Tibial nerve (tissue), 4 donors: ENCODE measurements around the gene ATG7. TPM values are rescaled to one million over a fixed set of nuclear protein-coding genes. Genes with fewer than 3 reads are reported as not detected.
A peak's percentile ranks its signal among the peaks of the same experiment; 100 is the strongest.

ENCODE experiments used
- DNase-seq, 2 donors: peaks; one replicate each; pipeline ENCODE4 v3.0.0-alpha.2; 2019; ENCODE audit warnings: low spot score in 2 of 2
- H3K27ac ChIP-seq, 4 donors: fragments of 200-600 bp; sonication (generic) in 3 of 4; one replicate each; pipeline ENCODE4 v1.5.1; 2017 to 2019; ENCODE audit warnings: mild to moderate bottlenecking in 1 of 4
- H3K27me3 ChIP-seq, 2 donors: fragments of 200-600 bp; sonication (generic) in 1 of 2; one replicate each; pipeline versions ENCODE4 v1.5.1 to v1.6.0; 2017 to 2019
- H3K36me3 ChIP-seq, 3 donors: fragments of 200-600 bp; sonication (generic); one replicate each; pipeline ENCODE4 v1.5.1; 2018 to 2019
- H3K4me1 ChIP-seq, 4 donors: fragments of 200-600 bp; sonication (generic) in 3 of 4; one replicate each; pipeline ENCODE4 v1.5.1; 2017 to 2019
- H3K4me3 ChIP-seq, 4 donors: fragments of 200-600 bp; sonication (generic) in 3 of 4; one replicate each; pipeline ENCODE4 v1.5.1; 2017 to 2019; ENCODE audit warnings: mild to moderate bottlenecking in 1 of 4, moderate library complexity in 1 of 4
- H3K9me3 ChIP-seq, 4 donors: fragments of 200-600 bp; sonication (generic) in 3 of 4; one replicate each; pipeline ENCODE4 v1.5.1; 2017 to 2019
- EP300 ChIP-seq, 2 donors: sonication (generic); formaldehyde crosslinking; IDR thresholded peaks; one replicate each; pipeline ENCODE4 v1.6.1; 2017; ENCODE audit warnings: antibody characterized with exemption in 2 of 2, mild to moderate bottlenecking in 1 of 2
- POLR2A ChIP-seq, 2 donors: fragments of 450-650 bp; IDR thresholded peaks; one replicate each; pipeline ENCODE4 v1.6.1; 2017; ENCODE audit warnings: antibody characterized with exemption in 2 of 2, mild to moderate bottlenecking in 2 of 2, moderate library complexity in 2 of 2
- WGBS, 2 donors: methylation state at CpG; one replicate each; pipeline ENCODE4 v1.1.5; 2018; 5-methylcytosine and 5-hydroxymethylcytosine counted together
- total RNA-seq, 4 donors: library from RNA; depleted of rRNA; stranded (reverse); fragments of >200 nt; gene quantifications; one replicate each; pipeline ENCODE4 v1.1.0, GENCODE V29; 2016
- TF ChIP-seq, protein P1 (sequence below), 5 experiments: fragments of 200-600 bp in 3 of 5; fragments of 450-650 bp in 2 of 5; sonication (generic) in 3 of 5; IDR thresholded peaks; one replicate each; pipeline ENCODE4 v1.5.1; 2016 to 2019; ENCODE audit warnings: antibody characterized with exemption in 5 of 5, mild to moderate bottlenecking in 3 of 5, moderate library complexity in 2 of 5

Gene ATG7
- total RNA-seq, 4 donors from 2014 or later = 71.0 to 94.0 (median 76.2) TPM

DNA sequence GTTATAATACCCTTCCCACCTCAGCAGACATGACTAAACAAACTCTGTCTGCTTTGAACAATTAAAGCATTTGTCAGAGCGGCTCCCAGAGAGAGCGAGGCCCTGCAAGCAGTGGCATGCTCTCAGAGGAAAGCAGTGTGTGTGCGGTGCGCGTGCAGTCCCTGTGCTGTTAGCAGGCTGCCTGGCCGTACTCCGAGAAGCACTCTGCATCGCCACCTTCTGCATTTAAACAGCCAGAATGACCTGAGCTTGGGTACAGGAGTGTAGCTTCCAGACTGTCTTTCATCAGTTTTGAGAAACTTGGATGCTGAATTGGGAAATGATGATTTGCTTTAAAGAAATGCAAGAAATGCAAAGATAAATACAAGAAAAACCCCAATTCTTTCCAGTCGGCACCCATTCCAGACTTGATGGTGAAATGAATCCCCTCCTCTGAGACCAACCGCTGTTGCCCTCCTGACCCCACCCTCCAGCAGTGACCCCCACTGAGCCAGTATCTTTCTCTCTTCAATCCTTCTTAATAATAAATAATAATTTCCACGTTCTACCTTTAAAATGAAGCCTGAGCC is 258.0 kb downstream of the ATG7 start:
- Histone ChIP-seq H3K36me3 (no peaks in the 10 kb centered on the region), H3K9me3 (no peaks in the 10 kb centered on the region), H3K4me1 (peaks cover 0 to 49% (median 9%) of the 10 kb centered on the region in 4 donors), H3K27ac (peak overlapping the region in 2 of 4 donors; percentile 43 to 49), H3K27me3 (no peaks in the 10 kb centered on the region), H3K4me3 (no peak overlapping the region)
- 18 to 39% methylated on average over 11 of the region's 11 CpGs for WGBS, 2 donors
- no peak for DNase-seq
- TF ChIP-seq POLR2A (IDR thresholded peaks at IDR 0.05) (no peak), EP300 (IDR thresholded peaks at IDR 0.05) (no peak)
- TF ChIP-seq, protein P1, sequence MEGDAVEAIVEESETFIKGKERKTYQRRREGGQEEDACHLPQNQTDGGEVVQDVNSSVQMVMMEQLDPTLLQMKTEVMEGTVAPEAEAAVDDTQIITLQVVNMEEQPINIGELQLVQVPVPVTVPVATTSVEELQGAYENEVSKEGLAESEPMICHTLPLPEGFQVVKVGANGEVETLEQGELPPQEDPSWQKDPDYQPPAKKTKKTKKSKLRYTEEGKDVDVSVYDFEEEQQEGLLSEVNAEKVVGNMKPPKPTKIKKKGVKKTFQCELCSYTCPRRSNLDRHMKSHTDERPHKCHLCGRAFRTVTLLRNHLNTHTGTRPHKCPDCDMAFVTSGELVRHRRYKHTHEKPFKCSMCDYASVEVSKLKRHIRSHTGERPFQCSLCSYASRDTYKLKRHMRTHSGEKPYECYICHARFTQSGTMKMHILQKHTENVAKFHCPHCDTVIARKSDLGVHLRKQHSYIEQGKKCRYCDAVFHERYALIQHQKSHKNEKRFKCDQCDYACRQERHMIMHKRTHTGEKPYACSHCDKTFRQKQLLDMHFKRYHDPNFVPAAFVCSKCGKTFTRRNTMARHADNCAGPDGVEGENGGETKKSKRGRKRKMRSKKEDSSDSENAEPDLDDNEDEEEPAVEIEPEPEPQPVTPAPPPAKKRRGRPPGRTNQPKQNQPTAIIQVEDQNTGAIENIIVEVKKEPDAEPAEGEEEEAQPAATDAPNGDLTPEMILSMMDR (IDR thresholded peaks at IDR 0.05) = no peak

DNA sequence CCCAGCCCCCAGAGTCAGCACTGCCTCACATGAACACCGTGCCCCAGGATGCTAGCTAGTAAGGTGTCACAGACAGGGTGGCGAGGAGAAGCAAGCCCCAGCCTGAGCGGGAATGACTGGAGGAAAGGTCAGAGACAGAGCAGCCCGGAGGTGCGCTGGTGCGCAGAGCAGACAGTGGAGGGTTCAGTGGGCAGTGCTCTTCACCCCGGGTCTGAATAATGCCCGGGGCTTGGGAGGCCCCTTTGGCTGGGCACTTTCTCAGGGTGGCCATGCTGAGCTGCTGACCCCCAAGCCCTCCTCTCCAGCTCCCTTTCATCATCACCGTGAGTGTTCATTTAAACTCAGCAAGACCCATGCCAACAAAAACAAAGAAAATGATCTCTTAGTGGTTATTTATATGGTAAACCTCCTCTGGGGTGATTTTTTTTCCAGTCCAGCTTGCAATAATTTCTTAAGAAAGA is 260.8 kb downstream of the ATG7 start:
- Histone ChIP-seq H3K4me3 (no peak overlapping the region), H3K9me3 (no peaks in the 10 kb centered on the region), H3K27ac (peak overlapping the region in 1 of 4 donors; percentile 28), H3K4me1 (peaks cover 0 to 52% (median 9%) of the 10 kb centered on the region in 4 donors), H3K27me3 (no peaks in the 10 kb centered on the region), H3K36me3 (no peaks in the 10 kb centered on the region)
- WGBS, 2 donors = 59 to 67% methylated on average over 9 of the region's 9 CpGs
- no peak for DNase-seq
- TF ChIP-seq EP300 (IDR thresholded peaks at IDR 0.05) = no peak
- no peak for TF ChIP-seq POLR2A (IDR thresholded peaks at IDR 0.05)
- TF ChIP-seq, protein P1 (IDR thresholded peaks at IDR 0.05) = no peak

DNA sequence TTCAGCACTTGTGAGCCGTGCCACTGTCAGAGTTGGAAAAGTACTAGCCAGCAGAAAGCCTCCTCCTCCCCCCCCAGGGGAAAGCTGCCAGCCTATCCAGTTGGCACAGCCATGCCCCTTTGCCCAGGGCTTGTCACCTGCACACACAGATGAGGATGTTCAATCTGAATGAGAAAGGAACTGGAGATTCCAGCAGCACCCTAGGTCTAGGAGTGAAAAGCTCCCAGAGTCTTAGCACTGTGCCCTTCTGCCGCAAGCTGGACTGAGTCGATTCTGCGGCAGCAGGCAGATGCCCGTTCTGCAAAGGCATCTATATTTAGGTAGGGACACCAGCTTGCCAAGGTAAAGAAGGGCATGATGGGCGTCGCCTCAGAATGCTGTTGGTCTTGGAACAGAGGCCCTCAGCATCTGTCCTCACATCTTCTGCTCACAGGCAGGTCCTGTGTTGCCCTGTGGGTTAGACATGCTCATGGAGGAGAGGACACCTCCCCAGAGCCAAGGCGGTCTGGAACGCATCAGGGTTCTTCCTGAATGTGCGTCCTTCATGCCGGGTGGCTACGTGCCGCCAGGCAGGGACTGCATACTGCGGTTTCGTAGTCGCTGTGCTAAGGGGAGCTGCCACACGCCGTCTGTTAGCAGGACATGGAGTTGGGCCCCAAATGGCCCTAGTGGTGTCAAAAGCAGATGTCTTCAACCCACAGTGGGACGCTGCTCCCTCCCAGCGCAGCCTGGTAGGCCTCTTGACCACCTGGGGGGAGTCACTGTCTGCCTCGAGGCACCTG is 262.0 kb downstream of the ATG7 start:
- Histone ChIP-seq H3K27ac (peak overlapping the region in 1 of 4 donors; percentile 60), H3K27me3 (no peaks in the 10 kb centered on the region), H3K9me3 (no peaks in the 10 kb centered on the region), H3K4me1 (peaks cover 0 to 52% (median 9%) of the 10 kb centered on the region in 4 donors), H3K36me3 (no peaks in the 10 kb centered on the region), H3K4me3 (no peak overlapping the region)
- DNase-seq = no peak
- TF ChIP-seq, protein P1 (IDR thresholded peaks at IDR 0.05) = no peak
- TF ChIP-seq POLR2A (IDR thresholded peaks at IDR 0.05) = no peak
- TF ChIP-seq EP300 (IDR thresholded peaks at IDR 0.05) = no peak
- WGBS, 2 donors = 71 to 80% methylated on average over 20 of the region's 21 CpGs

DNA sequence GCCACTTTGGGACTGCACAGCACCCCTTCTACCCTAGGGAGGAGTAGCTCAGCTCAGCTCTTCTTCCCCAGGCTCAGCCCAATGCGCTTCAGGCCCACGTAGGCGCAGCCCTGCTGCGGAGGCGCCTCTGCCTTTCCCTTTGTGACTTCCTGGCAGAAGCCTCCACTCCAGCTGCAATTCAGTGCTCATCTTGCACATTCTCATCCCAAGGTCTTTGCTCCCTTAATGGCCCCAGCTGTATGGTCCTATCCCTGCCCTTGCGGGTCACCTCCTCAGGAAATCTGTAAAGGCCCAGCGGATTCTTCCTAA is 262.6 kb downstream of the ATG7 start:
- Histone ChIP-seq H3K4me3 (no peak overlapping the region), H3K27me3 (no peaks in the 10 kb centered on the region), H3K4me1 (peaks cover 0 to 46% (median 8%) of the 10 kb centered on the region in 4 donors), H3K9me3 (no peaks in the 10 kb centered on the region), H3K36me3 (no peaks in the 10 kb centered on the region), H3K27ac (no peak overlapping the region)
- DNase-seq = no peak
- TF ChIP-seq POLR2A (IDR thresholded peaks at IDR 0.05) = no peak
- TF ChIP-seq EP300 (IDR thresholded peaks at IDR 0.05) = no peak
- TF ChIP-seq, protein P1 (IDR thresholded peaks at IDR 0.05) = no peak
- WGBS, 2 donors = 85 to 96% methylated on average over 7 of the region's 7 CpGs
